ENCODE measurements around the gene LIMS1.
A peak's percentile ranks its signal among the peaks of the same experiment; 100 is the strongest.

The LIMS1 gene

GRCh38 chr2:108612514-108613183, 78.4 kb downstream of the LIMS1 start:
- Histone ChIP-seq H3K9me3 (ENCODE audit: control insufficient read depth, low read length) (no peaks in the 10 kb centered on the region), H3K4me3 (ENCODE audit: insufficient read depth, low read depth, low read length, poor library complexity, severe bottlenecking) (peak overlapping the region; percentile 3), H3K27ac (ENCODE audit: insufficient read depth, low read length, poor library complexity, severe bottlenecking) (peak overlapping the region; percentile 69), H3K4me1 (ENCODE audit: control insufficient read depth, insufficient read depth, low read length, poor library complexity, severe bottlenecking) (peaks cover 54% of the 10 kb centered on the region), H3K27me3 (replicated peaks; ENCODE audit: control insufficient read depth, insufficient read depth, low read length, poor library complexity, severe bottlenecking) (no peaks in the 10 kb centered on the region), H3K36me3 (ENCODE audit: control insufficient read depth, insufficient read depth, low read length) (no peaks in the 10 kb centered on the region)
- peak; percentile 34 to 52 (median 38) for DNase-seq

GRCh38 chr2:108613261-108614042, 79.2 kb downstream of the LIMS1 start:
- Histone ChIP-seq H3K27me3 (replicated peaks; ENCODE audit: control insufficient read depth, insufficient read depth, low read length, poor library complexity, severe bottlenecking) (no peaks in the 10 kb centered on the region), H3K9me3 (ENCODE audit: control insufficient read depth, low read length) (no peaks in the 10 kb centered on the region), H3K4me3 (ENCODE audit: insufficient read depth, low read depth, low read length, poor library complexity, severe bottlenecking) (no peak overlapping the region), H3K4me1 (ENCODE audit: control insufficient read depth, insufficient read depth, low read length, poor library complexity, severe bottlenecking) (peaks cover 62% of the 10 kb centered on the region), H3K36me3 (ENCODE audit: control insufficient read depth, insufficient read depth, low read length) (no peaks in the 10 kb centered on the region), H3K27ac (ENCODE audit: insufficient read depth, low read length, poor library complexity, severe bottlenecking) (peak overlapping the region; percentile 69)
- no peak for DNase-seq

DNA sequence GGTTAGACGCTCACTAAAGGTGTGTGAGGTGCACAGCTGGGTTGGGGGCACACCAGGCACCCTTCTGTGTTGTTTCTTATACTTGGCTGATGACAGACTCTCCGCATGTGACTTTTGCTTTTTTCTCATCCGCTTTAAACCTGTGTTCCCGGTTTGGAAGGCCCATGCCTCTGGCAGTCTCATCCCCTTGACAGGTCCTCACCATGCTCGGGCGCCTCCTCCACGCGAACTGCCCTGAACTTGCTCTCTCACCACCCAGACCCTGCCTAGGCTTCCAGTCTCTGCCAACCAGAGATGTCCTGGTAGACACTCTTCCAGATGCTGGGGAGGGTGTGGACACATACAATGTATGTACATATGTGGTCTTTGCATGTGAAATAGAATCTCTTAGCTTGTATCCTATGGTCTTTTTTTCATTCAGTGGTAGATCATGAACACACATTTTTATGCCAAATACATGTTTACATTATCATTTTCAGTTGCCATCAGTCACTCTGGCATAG, 79.8 kb downstream of the LIMS1 start:
- Histone ChIP-seq H3K27me3 (replicated peaks; ENCODE audit: control insufficient read depth, insufficient read depth, low read length, poor library complexity, severe bottlenecking) (no peaks in the 10 kb centered on the region), H3K4me3 (ENCODE audit: insufficient read depth, low read depth, low read length, poor library complexity, severe bottlenecking) (no peak overlapping the region), H3K27ac (ENCODE audit: insufficient read depth, low read length, poor library complexity, severe bottlenecking) (peak overlapping the region; percentile 69), H3K36me3 (ENCODE audit: control insufficient read depth, insufficient read depth, low read length) (no peaks in the 10 kb centered on the region), H3K9me3 (ENCODE audit: control insufficient read depth, low read length) (no peaks in the 10 kb centered on the region), H3K4me1 (ENCODE audit: control insufficient read depth, insufficient read depth, low read length, poor library complexity, severe bottlenecking) (peaks cover 61% of the 10 kb centered on the region)
- DNase-seq, result no peak

DNA sequence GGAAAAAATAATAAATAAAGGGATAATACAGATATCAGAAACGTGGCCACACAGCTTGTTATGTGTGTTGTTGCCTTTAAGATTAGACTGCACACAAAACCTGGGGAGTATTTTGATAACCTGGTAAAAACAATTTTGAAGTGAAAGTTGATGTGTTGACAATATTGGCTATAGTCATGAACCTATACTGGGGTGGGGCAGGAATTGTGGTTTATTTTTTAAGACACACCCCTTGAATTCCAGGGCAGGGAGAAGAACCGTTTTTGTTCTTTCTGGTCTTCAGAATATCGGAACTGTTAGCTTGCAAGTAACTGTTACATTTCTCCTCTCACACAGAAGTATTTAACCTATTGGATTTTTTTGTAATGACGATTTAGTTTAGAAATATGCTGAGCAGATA, 80.4 kb downstream of the LIMS1 start:
- H3K36me3 ChIP-seq (ENCODE audit: control insufficient read depth, insufficient read depth, low read length), result no peaks in the 10 kb centered on the region
- H3K4me1 ChIP-seq (ENCODE audit: control insufficient read depth, insufficient read depth, low read length, poor library complexity, severe bottlenecking), result peaks cover 67% of the 10 kb centered on the region
- H3K9me3 ChIP-seq (ENCODE audit: control insufficient read depth, low read length), result no peaks in the 10 kb centered on the region
- peak overlapping the region; percentile 69 for H3K27ac ChIP-seq (ENCODE audit: insufficient read depth, low read length, poor library complexity, severe bottlenecking)
- H3K4me3 ChIP-seq (ENCODE audit: insufficient read depth, low read depth, low read length, poor library complexity, severe bottlenecking), result no peak overlapping the region
- DNase-seq, result no peak
- H3K27me3 ChIP-seq (replicated peaks; ENCODE audit: control insufficient read depth, insufficient read depth, low read length, poor library complexity, severe bottlenecking), result no peaks in the 10 kb centered on the region

- peaks cover 76% of the 10 kb centered on the region for H3K4me1 ChIP-seq (ENCODE audit: control insufficient read depth, insufficient read depth, low read length, poor library complexity, severe bottlenecking)
- H3K4me3 ChIP-seq (ENCODE audit: insufficient read depth, low read depth, low read length, poor library complexity, severe bottlenecking), result no peak overlapping the region
- no peaks in the 10 kb centered on the region for H3K36me3 ChIP-seq (ENCODE audit: control insufficient read depth, insufficient read depth, low read length)
- DNase-seq, result no peak
- H3K9me3 ChIP-seq (ENCODE audit: control insufficient read depth, low read length), result no peaks in the 10 kb centered on the region
- no peaks in the 10 kb centered on the region for H3K27me3 ChIP-seq (replicated peaks; ENCODE audit: control insufficient read depth, insufficient read depth, low read length, poor library complexity, severe bottlenecking)
- peak overlapping the region; percentile 69 for H3K27ac ChIP-seq (ENCODE audit: insufficient read depth, low read length, poor library complexity, severe bottlenecking)
These were observed 81.3 kb downstream of the LIMS1 start for GRCh38 chr2:108615480-108616090.

DNA sequence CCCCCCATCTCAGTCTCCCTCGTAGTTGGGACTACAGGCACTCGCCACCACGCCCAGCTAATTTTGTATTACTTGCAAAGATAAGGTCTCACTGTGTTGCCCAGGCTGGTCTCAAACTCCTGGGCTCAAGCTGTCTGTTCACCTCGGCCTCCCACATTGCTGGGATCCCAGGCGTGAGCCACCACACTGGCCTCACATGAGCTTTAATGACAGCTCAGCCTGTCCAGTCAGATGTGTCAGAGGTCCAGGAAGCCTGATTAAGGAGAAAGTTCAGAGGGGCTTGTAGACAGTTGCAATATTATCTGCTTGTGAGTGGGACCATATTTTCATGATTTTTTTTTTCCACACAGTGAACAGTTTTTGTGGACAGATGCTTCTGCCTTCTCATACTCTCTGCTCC, 82.0 kb downstream of the LIMS1 start:
- Histone ChIP-seq H3K9me3 (ENCODE audit: control insufficient read depth, low read length) (no peaks in the 10 kb centered on the region), H3K4me3 (ENCODE audit: insufficient read depth, low read depth, low read length, poor library complexity, severe bottlenecking) (no peak overlapping the region), H3K4me1 (ENCODE audit: control insufficient read depth, insufficient read depth, low read length, poor library complexity, severe bottlenecking) (peaks cover 80% of the 10 kb centered on the region), H3K27me3 (replicated peaks; ENCODE audit: control insufficient read depth, insufficient read depth, low read length, poor library complexity, severe bottlenecking) (no peaks in the 10 kb centered on the region), H3K36me3 (ENCODE audit: control insufficient read depth, insufficient read depth, low read length) (no peaks in the 10 kb centered on the region), H3K27ac (ENCODE audit: insufficient read depth, low read length, poor library complexity, severe bottlenecking) (no peak overlapping the region)
- no peak for DNase-seq

GRCh38 chr2:108616751-108617161, 82.5 kb downstream of the LIMS1 start:
- Histone ChIP-seq H3K27ac (ENCODE audit: insufficient read depth, low read length, poor library complexity, severe bottlenecking) (peak overlapping the region; percentile 75), H3K36me3 (ENCODE audit: control insufficient read depth, insufficient read depth, low read length) (no peaks in the 10 kb centered on the region), H3K27me3 (replicated peaks; ENCODE audit: control insufficient read depth, insufficient read depth, low read length, poor library complexity, severe bottlenecking) (no peaks in the 10 kb centered on the region), H3K4me1 (ENCODE audit: control insufficient read depth, insufficient read depth, low read length, poor library complexity, severe bottlenecking) (peaks cover 80% of the 10 kb centered on the region), H3K4me3 (ENCODE audit: insufficient read depth, low read depth, low read length, poor library complexity, severe bottlenecking) (no peak overlapping the region), H3K9me3 (ENCODE audit: control insufficient read depth, low read length) (no peaks in the 10 kb centered on the region)
- no peak for DNase-seq

DNA sequence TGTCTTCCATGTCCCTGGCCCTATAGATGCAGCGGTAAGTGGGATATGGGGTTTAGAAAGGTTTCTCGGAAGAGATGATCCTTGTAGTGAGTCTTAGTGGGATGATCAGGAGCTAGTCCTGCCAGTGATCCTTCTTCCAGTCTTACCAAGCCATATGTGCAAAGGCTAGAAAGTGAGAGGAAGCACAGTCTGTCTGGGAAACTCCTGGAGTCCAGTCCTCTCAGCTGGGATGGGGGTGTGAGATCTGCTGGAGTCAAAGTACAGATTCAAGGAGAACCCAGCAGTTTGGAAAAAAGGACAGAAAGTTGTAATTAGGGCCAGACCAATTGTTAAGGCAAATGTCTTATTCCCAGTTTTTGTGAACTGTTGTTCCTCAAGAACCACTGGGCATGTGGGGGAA, 83.3 kb downstream of the LIMS1 start:
- no peaks in the 10 kb centered on the region for H3K27me3 ChIP-seq (replicated peaks; ENCODE audit: control insufficient read depth, insufficient read depth, low read length, poor library complexity, severe bottlenecking)
- H3K4me3 ChIP-seq (ENCODE audit: insufficient read depth, low read depth, low read length, poor library complexity, severe bottlenecking), result no peak overlapping the region
- no peaks in the 10 kb centered on the region for H3K36me3 ChIP-seq (ENCODE audit: control insufficient read depth, insufficient read depth, low read length)
- H3K9me3 ChIP-seq (ENCODE audit: control insufficient read depth, low read length), result no peaks in the 10 kb centered on the region
- DNase-seq, result no peak
- H3K4me1 ChIP-seq (ENCODE audit: control insufficient read depth, insufficient read depth, low read length, poor library complexity, severe bottlenecking), result peaks cover 80% of the 10 kb centered on the region
- peak overlapping the region; percentile 75 for H3K27ac ChIP-seq (ENCODE audit: insufficient read depth, low read length, poor library complexity, severe bottlenecking)

- peak overlapping the region; percentile 41 for H3K4me3 ChIP-seq (ENCODE audit: insufficient read depth, low read depth, low read length, poor library complexity, severe bottlenecking)
- H3K27ac ChIP-seq (ENCODE audit: insufficient read depth, low read length, poor library complexity, severe bottlenecking), result peak overlapping the region; percentile 75
- no peaks in the 10 kb centered on the region for H3K36me3 ChIP-seq (ENCODE audit: control insufficient read depth, insufficient read depth, low read length)
- H3K27me3 ChIP-seq (replicated peaks; ENCODE audit: control insufficient read depth, insufficient read depth, low read length, poor library complexity, severe bottlenecking), result no peaks in the 10 kb centered on the region
- peaks cover 66% of the 10 kb centered on the region for H3K4me1 ChIP-seq (ENCODE audit: control insufficient read depth, insufficient read depth, low read length, poor library complexity, severe bottlenecking)
- DNase-seq, result no peak
- H3K9me3 ChIP-seq (ENCODE audit: control insufficient read depth, low read length), result no peaks in the 10 kb centered on the region
These were observed 85.8 kb downstream of the LIMS1 start for GRCh38 chr2:108619925-108620620.
